NCI-H748 (cell line): ENCODE measurements around the gene SERPINA5.
"Not testable (repeated sequence)": the region's sequence is repeated elsewhere in the genome, so short reads cannot be mapped to it uniquely, and the experiment has no call there.

Experiments used
- DNase-seq: peaks from one replicate; lab custom pipeline; 2025; ENCODE audit not compliant: unreplicated experiment; lab: John Stamatoyannopoulos, UW

The SERPINA5 gene

GRCh38 chr14:94621358-94622134, 40.3 kb downstream of the SERPINA5 start:
- DNase-seq, result no peak

GRCh38 chr14:94622653-94623421, 41.6 kb downstream of the SERPINA5 start:
- DNase-seq, result no peak

- no peak for DNase-seq
Measured at GRCh38 chr14:94623422-94623809, 42.2 kb downstream of the SERPINA5 start.

- DNase-seq, result no peak
Measured at GRCh38 chr14:94623856-94624499, 42.8 kb downstream of the SERPINA5 start.

GRCh38 chr14:94624537-94625352, 43.5 kb downstream of the SERPINA5 start:
- DNase-seq, result no peak

- DNase-seq, result no peak
Measured at GRCh38 chr14:94625353-94625635, 44.1 kb downstream of the SERPINA5 start.

GRCh38 chr14:94628578-94628977, 47.4 kb downstream of the SERPINA5 start:
- DNase-seq, result no peak

- no peak for DNase-seq
Measured at GRCh38 chr14:94630396-94630795, 49.2 kb downstream of the SERPINA5 start.

GRCh38 chr14:94631050-94631449, 49.8 kb downstream of the SERPINA5 start:
- no peak for DNase-seq

GRCh38 chr14:94631536-94632304, 50.5 kb downstream of the SERPINA5 start:
- DNase-seq, result no peak

GRCh38 chr14:94632305-94632590, 51.0 kb downstream of the SERPINA5 start:
- no peak for DNase-seq

GRCh38 chr14:94633121-94633520, 51.9 kb downstream of the SERPINA5 start:
- DNase-seq, result no peak

- DNase-seq, result no peak
Measured at GRCh38 chr14:94635154-94635553, 53.9 kb downstream of the SERPINA5 start.

- no peak for DNase-seq
Measured at GRCh38 chr14:94636744-94637412, 55.7 kb downstream of the SERPINA5 start.

GRCh38 chr14:94637814-94638213, 56.6 kb downstream of the SERPINA5 start:
- not testable (repeated sequence) for DNase-seq

GRCh38 chr14:94638339-94638738, 57.1 kb downstream of the SERPINA5 start:
- no peak for DNase-seq

- DNase-seq, result no peak
Measured at GRCh38 chr14:94638961-94639817, 58.0 kb downstream of the SERPINA5 start.

- DNase-seq, result no peak
Measured at GRCh38 chr14:94640721-94641631, 59.8 kb downstream of the SERPINA5 start.
